ENCODE results near the gene OR2A25. TPM values are rescaled to one million over a fixed set of nuclear protein-coding genes. Genes with fewer than 3 reads are reported as not detected.

Gene OR2A25
- total and polyA plus RNA-seq, 10 of the 15 experiments (the other 5 are each of a cell fraction or from before 2014, with no cell fraction given), result not detected

- Histone ChIP-seq H3K9ac (ENCODE audit: control insufficient read depth, insufficient read depth, low read length) (no peak overlapping the region), H3K27me3 (replicated peaks in 1 of 2; ENCODE audit: control insufficient read depth in 2 of 2, insufficient read depth in 2 of 2, low read length in 1 of 2) (no peaks in the 10 kb centered on the region), H3K79me2 (ENCODE audit: control insufficient read depth, insufficient read depth, low read length) (no peaks in the 10 kb centered on the region), H3K9me3 (replicated peaks; ENCODE audit: control insufficient read depth, insufficient read depth, low read length) (no peaks in the 10 kb centered on the region), H3K36me3 (ENCODE audit: control insufficient read depth in 2 of 2, insufficient read depth in 2 of 2, low read length in 1 of 2) (no peaks in the 10 kb centered on the region), H3K27ac (ENCODE audit: control insufficient read depth, insufficient read depth) (no peak overlapping the region), H3K4me3 (no peak overlapping the region), H3K4me2 (ENCODE audit: control insufficient read depth, insufficient read depth) (no peak overlapping the region), H4K20me1 (ENCODE audit: control insufficient read depth, insufficient read depth) (no peaks in the 10 kb centered on the region), H3K4me1 (ENCODE audit: control insufficient read depth, insufficient read depth, low read length) (no peaks in the 10 kb centered on the region), H2AFZ (ENCODE audit: control insufficient read depth, low read depth, low read length) (no peak overlapping the region)
- intact Hi-C loops (cut with micrococcal nuclease; ENCODE audit: unreplicated experiment), result no loop called here
- BruUV-seq (replicated peaks), result no TSS peak
- no peak for DNase-seq (ENCODE audit: low read depth, low spot score)
- TF ChIP-seq TCF3 (IDR thresholded peaks at IDR 0.05; ENCODE audit: borderline replicate concordance, insufficient read depth, low read depth, low read length) (no peak), ESRRA (IDR thresholded peaks at IDR 0.05; ENCODE audit: low read length) (no peak), GATAD2B (conservative IDR thresholded peaks at IDR 0.05; ENCODE audit: low read depth) (no peak), IRF3 (IDR thresholded peaks at IDR 0.05) (no peak), EGR1 (IDR thresholded peaks at IDR 0.05; ENCODE audit: borderline replicate concordance in 1 of 2, low read depth in 2 of 2, low read length in 2 of 2) (no peak), ZSCAN29 (IDR thresholded peaks at IDR 0.05) (no peak), SPI1 (IDR thresholded peaks at IDR 0.05; ENCODE audit: borderline replicate concordance, insufficient read depth, low read depth, low read length) (no peak), JUNB (IDR thresholded peaks at IDR 0.05) (no peak), MYC (IDR thresholded peaks at IDR 0.05; ENCODE audit: insufficient read depth, insufficient read length, insufficient replicate concordance, low read length, severe bottlenecking) (no peak), RUNX3 (IDR thresholded peaks at IDR 0.05; ENCODE audit: low read length) (no peak), HSF1 (IDR thresholded peaks at IDR 0.05; ENCODE audit: low read depth, low read length) (no peak)
- TF ChIP-seq, protein P1, sequence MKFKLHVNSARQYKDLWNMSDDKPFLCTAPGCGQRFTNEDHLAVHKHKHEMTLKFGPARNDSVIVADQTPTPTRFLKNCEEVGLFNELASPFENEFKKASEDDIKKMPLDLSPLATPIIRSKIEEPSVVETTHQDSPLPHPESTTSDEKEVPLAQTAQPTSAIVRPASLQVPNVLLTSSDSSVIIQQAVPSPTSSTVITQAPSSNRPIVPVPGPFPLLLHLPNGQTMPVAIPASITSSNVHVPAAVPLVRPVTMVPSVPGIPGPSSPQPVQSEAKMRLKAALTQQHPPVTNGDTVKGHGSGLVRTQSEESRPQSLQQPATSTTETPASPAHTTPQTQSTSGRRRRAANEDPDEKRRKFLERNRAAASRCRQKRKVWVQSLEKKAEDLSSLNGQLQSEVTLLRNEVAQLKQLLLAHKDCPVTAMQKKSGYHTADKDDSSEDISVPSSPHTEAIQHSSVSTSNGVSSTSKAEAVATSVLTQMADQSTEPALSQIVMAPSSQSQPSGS (IDR thresholded peaks at IDR 0.05; ENCODE audit: low read length), result no peak
- FAIRE-seq, result no peak
- in situ Hi-C loops (cut with MboI), result no loop called here
- ATAC-seq, result no peak
- ChIA-PET RAD21 (ENCODE audit: unreplicated experiment) (no interaction called here), SMC1A (ENCODE audit: uncharacterized antibody, unreplicated experiment) (no interaction called here), CTCF (no interaction called here), POLR2A (no interaction called here)
These were observed 47.4 kb upstream of the OR2A25 start for GRCh38 chr7:144022169-144022568.

All from GM12878 (cell line).